Activated naive CD8-positive, alpha-beta T cell treated with anti-CD3 and anti-CD28 coated beads, Interleukin-2, amount 10 ng/mL, durations not matched to agents 7 days and 5 days (primary cell): ENCODE data around the gene EIF2AK2. TPM values are rescaled to one million over a fixed set of nuclear protein-coding genes. Genes with fewer than 3 reads are reported as not detected.
A peak's percentile ranks its signal among the peaks of the same experiment; 100 is the strongest.

ENCODE experiments used
- ATAC-seq: fragments of 150-1000 bp; cut with Tn5 transposase; one replicate; pipeline ENCODE4 v1.10.0; 2021; ENCODE audit warnings: low read depth, moderate library complexity
- POLR2A ChIA-PET: fragments of 350-600 bp; sonication (Branson Sonifier 250); formaldehyde crosslinking; loops from one replicate; lab custom pipeline; 2021; ENCODE audit warnings: antibody characterized with exemption; lab: Charles Lee
- DNase-seq: peaks from one replicate; pipeline ENCODE4 v3.0.0; 2021
- H3K27ac Mint-ChIP-seq: one replicate; pipeline ENCODE4 v1.8.0; 2022; ENCODE audit warnings: mild to moderate bottlenecking, mixed read lengths
- H3K27me3 Mint-ChIP-seq: one replicate; pipeline ENCODE4 v1.8.0; 2022; ENCODE audit warnings: mild to moderate bottlenecking, moderate library complexity, mixed read lengths
- H3K36me3 Mint-ChIP-seq: one replicate; pipeline ENCODE4 v1.8.0; 2021; ENCODE audit warnings: mild to moderate bottlenecking, mixed read lengths
- H3K4me1 Mint-ChIP-seq: one replicate; pipeline ENCODE4 v1.8.0; 2021; ENCODE audit warnings: mixed read lengths
- H3K4me3 Mint-ChIP-seq: one replicate; pipeline ENCODE4 v1.8.0; 2022; ENCODE audit warnings: mild to moderate bottlenecking, moderate library complexity, mixed read lengths
- H3K9me3 Mint-ChIP-seq: one replicate; pipeline ENCODE4 v1.8.0; 2021; ENCODE audit warnings: mixed read lengths
- total RNA-seq, 2 experiments: library from RNA; stranded (reverse); gene quantifications; one replicate each; pipeline ENCODE4 v1.2.3, GENCODE V29; 2021

EIF2AK2 gene
- total RNA-seq, 2 experiments from 2014 or later = 101 to 121 TPM

GRCh38 chr2:37080266-37080665, 76.5 kb downstream of the EIF2AK2 start:
- Mint-ChIP-seq H3K9me3 (no peaks in the 10 kb centered on the region), H3K27ac (peak overlapping the region; percentile 44), H3K36me3 (peaks cover 30% of the 10 kb centered on the region), H3K4me3 (peak overlapping the region; percentile 30), H3K27me3 (no peaks in the 10 kb centered on the region), H3K4me1 (peaks cover 28% of the 10 kb centered on the region)
- DNase-seq (no peak), ATAC-seq (no peak)
- POLR2A ChIA-PET = no interaction called here

GRCh38 chr2:37070931-37071330, 85.8 kb downstream of the EIF2AK2 start:
- no peaks in the 10 kb centered on the region for H3K27me3 Mint-ChIP-seq
- no peak overlapping the region for H3K27ac Mint-ChIP-seq
- peaks cover 4% of the 10 kb centered on the region for H3K4me1 Mint-ChIP-seq
- peaks cover 17% of the 10 kb centered on the region for H3K36me3 Mint-ChIP-seq
- ATAC-seq (no peak), DNase-seq (no peak)
- POLR2A ChIA-PET = no interaction called here
- H3K4me3 Mint-ChIP-seq = no peak overlapping the region
- no peaks in the 10 kb centered on the region for H3K9me3 Mint-ChIP-seq

- ATAC-seq (no peak), DNase-seq (no peak)
- Mint-ChIP-seq H3K4me1 (peaks cover 4% of the 10 kb centered on the region), H3K9me3 (no peaks in the 10 kb centered on the region), H3K27me3 (no peaks in the 10 kb centered on the region), H3K36me3 (peaks cover 7% of the 10 kb centered on the region), H3K4me3 (no peak overlapping the region), H3K27ac (no peak overlapping the region)
- POLR2A ChIA-PET = no interaction called here
Observed at GRCh38 chr2:37068686-37069085, 88.1 kb downstream of the EIF2AK2 start.

GRCh38 chr2:37061776-37062175, 95.0 kb downstream of the EIF2AK2 start:
- ATAC-seq (no peak), DNase-seq (no peak)
- Mint-ChIP-seq H3K27me3 (no peaks in the 10 kb centered on the region), H3K9me3 (no peaks in the 10 kb centered on the region), H3K4me1 (peaks cover 4% of the 10 kb centered on the region), H3K36me3 (peaks cover 23% of the 10 kb centered on the region), H3K27ac (no peak overlapping the region), H3K4me3 (no peak overlapping the region)
- POLR2A ChIA-PET = interaction anchor here (1.4 kb wide), 1 partner anchor 12 kb away, joined by 3 read pairs; no protein-coding TSS in a partner anchor

GRCh38 chr2:37061013-37061711, 95.6 kb downstream of the EIF2AK2 start:
- DNase-seq (no peak), ATAC-seq (no peak)
- Mint-ChIP-seq H3K36me3 (peaks cover 22% of the 10 kb centered on the region), H3K4me3 (no peak overlapping the region), H3K27me3 (no peaks in the 10 kb centered on the region), H3K4me1 (peaks cover 4% of the 10 kb centered on the region), H3K27ac (no peak overlapping the region), H3K9me3 (no peaks in the 10 kb centered on the region)
- POLR2A ChIA-PET = no interaction called here

- no peak for ATAC-seq
- Mint-ChIP-seq H3K36me3 (peaks cover 22% of the 10 kb centered on the region), H3K4me3 (no peak overlapping the region), H3K27me3 (no peaks in the 10 kb centered on the region), H3K4me1 (peaks cover 4% of the 10 kb centered on the region), H3K27ac (no peak overlapping the region), H3K9me3 (no peaks in the 10 kb centered on the region)
- no peak for DNase-seq
- POLR2A ChIA-PET = no interaction called here
Observed at GRCh38 chr2:37060446-37060845, 96.3 kb downstream of the EIF2AK2 start.

DNA sequence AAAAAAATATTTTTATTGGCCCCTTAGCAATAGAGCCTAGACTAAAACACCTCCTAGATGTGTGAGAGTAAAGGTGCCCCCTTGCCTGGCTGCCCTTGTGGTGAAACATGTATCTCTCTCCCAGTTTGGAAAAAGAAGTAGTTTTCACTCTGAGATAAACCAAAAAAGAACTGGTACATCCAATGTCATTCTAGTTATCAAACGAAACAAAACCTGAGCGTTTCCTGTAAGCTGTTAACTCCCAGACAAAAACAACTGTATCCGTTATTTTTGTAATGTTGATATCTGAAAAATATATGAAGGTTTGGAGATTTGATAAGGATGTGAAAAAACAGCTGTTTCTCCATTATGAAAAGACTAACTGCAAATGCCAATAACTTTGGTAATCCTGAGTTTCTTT, 96.9 kb downstream of the EIF2AK2 start:
- ATAC-seq (no peak), DNase-seq (no peak)
- peaks cover 4% of the 10 kb centered on the region for H3K4me1 Mint-ChIP-seq
- no peaks in the 10 kb centered on the region for H3K9me3 Mint-ChIP-seq
- H3K27ac Mint-ChIP-seq = no peak overlapping the region
- H3K4me3 Mint-ChIP-seq = no peak overlapping the region
- POLR2A ChIA-PET = interaction anchor here (0.5 kb wide), 1 partner anchor 50 kb away, joined by 3 read pairs; no protein-coding TSS in a partner anchor
- no peaks in the 10 kb centered on the region for H3K27me3 Mint-ChIP-seq
- peaks cover 22% of the 10 kb centered on the region for H3K36me3 Mint-ChIP-seq

DNA sequence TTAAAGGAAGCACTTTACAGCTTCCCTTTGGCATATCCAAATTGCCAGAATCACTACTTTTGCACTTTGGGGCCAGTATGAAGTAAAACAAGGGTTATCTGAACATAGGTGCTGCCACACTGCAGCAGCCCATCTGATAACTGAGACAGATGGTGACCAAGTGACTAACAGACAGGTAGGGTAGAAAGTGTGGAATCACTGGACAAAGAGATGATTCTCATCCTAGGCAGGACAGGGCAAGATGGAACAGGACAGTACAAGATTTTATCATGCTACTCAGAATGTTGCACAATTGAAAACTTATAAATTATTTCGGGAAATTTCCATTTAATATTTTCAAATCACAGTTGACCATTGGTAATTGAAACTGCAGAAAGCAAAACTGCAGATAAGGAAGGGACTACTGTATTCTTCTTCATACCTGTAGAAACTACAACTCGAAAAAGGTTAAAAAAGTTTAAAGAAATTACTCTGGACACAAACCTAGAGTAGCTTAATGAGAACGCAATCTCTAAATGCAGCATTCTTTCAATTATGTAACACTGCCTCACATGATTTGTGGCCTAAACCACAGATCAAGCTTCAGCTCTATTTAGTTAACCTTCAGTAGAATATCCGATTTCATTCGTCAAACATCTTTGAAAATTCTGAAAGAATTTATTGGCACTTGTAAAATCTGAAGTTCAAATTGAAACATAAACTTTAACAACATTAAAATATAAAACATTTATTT, 104.0 kb downstream of the EIF2AK2 start:
- no peak for ATAC-seq
- H3K9me3 Mint-ChIP-seq = no peaks in the 10 kb centered on the region
- POLR2A ChIA-PET = no interaction called here
- H3K36me3 Mint-ChIP-seq = peaks cover 18% of the 10 kb centered on the region
- no peaks in the 10 kb centered on the region for H3K27me3 Mint-ChIP-seq
- H3K4me3 Mint-ChIP-seq = no peak overlapping the region
- DNase-seq = no peak
- no peaks in the 10 kb centered on the region for H3K4me1 Mint-ChIP-seq
- no peak overlapping the region for H3K27ac Mint-ChIP-seq

Other genes with a start within 250 kb of the EIF2AK2 start
- gene STRN, start 190.4 kb downstream of the EIF2AK2 start, total RNA-seq = 10 to 100 TPM; 32.2 to 35.0 TPM
- gene HEATR5B, start 72.6 kb downstream of the EIF2AK2 start, total RNA-seq = 10 to 100 TPM; 24.0 to 24.3 TPM
- gene GPATCH11, start 72.5 kb downstream of the EIF2AK2 start, total RNA-seq = 10 to 100 TPM; 10.3 to 12.1 TPM
- not detected for gene SULT6B1, start 31.7 kb upstream of the EIF2AK2 start, total RNA-seq
- gene CEBPZOS, start 39.5 kb upstream of the EIF2AK2 start, total RNA-seq = 10 to 100 TPM; 38.1 to 41.8 TPM
- gene CEBPZ, start 74.6 kb upstream of the EIF2AK2 start, total RNA-seq = 10 to 100 TPM; 63.7 to 66.5 TPM
- 10 to 100 TPM; 24.4 to 24.7 TPM for gene NDUFAF7, start 74.7 kb upstream of the EIF2AK2 start, total RNA-seq
- gene PRKD3, start 167.9 kb upstream of the EIF2AK2 start, total RNA-seq = 10 to 100 TPM; 25.0 to 31.3 TPM
- 1 to 10 TPM in 1 of 2 experiments, under 1 TPM in 1; 0.50 to 1.1 TPM for gene QPCT, start 187.7 kb upstream of the EIF2AK2 start, total RNA-seq